Activated gamma-delta T cell treated with anti-CD3 and anti-CD28 coated beads, Interleukin-2, amount 50 U/mL, for 16 hours (primary cell): ENCODE results near the gene RBMS3.
"Not testable (repeated sequence)": the region's sequence is repeated elsewhere in the genome, so short reads cannot be mapped to it uniquely, and the experiment has no call there.

Experiments
- DNase-seq: peaks from one replicate; pipeline ENCODE4 v3.0.0-alpha.2; 2020; ENCODE audit warnings: low read depth

Gene RBMS3

DNA sequence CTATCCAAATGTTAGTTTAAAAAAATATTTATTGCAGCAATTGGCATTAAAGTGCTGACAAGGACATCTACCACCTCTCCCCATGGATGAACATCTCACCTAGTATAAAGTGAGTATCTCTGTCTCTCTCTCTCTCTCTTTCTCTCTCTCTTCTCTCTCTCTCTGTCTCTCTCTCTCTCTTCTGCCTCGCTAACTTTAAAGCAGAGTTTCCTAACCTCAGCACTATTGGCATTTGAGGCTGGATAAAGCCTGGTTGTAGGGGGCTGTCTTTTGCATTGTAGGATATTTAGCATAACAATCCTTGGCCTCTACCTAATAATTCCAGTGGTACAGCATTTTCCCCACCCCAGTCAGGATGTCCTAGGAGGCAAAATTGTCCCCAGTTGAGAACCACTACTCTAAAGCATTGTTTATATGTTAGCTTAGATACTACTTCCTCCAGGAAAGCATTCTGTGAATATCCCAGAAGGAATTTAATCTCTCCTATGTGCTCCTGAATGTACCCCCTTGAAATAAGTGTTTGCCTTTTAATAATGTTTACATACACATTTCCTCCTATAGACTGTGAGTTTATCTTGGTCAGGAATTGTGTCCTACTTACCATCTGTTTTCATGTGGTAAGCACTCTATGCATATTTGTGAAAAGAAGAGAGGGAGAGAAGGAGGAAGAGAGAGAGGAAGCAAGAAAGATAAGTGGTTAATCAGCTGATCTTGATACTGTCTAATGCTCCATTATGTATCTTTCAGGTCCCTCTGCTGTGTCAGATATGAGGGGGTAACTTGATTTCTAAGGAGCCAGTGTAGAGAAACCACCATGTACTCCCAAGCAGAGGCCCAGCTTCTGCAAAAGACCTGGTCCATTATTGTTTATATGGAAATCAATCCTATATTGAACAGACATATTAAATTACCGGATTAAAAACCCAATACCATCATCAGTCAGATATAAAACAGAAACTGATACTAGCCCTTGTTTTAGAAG, 346.6 kb downstream of the RBMS3 start:
- DNase-seq, result no peak

DNA sequence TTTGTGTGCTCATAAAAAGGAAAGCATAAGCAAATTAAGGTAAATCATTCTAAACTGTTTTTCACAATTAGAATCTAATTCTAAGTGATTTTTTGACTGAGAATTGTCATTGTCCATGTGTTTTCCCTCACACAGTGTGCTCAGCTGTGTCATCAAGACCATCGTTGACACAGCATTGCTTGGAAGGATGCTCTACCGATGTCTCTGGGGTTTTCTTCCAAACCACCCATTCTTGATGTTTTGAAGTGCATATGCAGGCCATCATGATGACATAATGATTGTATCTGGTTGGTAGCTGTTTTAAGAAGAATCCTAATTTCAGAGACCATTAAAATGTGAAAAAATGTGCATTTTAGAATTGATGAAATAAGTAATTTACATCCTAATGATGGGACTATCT, 347.9 kb downstream of the RBMS3 start:
- DNase-seq, result no peak

DNA sequence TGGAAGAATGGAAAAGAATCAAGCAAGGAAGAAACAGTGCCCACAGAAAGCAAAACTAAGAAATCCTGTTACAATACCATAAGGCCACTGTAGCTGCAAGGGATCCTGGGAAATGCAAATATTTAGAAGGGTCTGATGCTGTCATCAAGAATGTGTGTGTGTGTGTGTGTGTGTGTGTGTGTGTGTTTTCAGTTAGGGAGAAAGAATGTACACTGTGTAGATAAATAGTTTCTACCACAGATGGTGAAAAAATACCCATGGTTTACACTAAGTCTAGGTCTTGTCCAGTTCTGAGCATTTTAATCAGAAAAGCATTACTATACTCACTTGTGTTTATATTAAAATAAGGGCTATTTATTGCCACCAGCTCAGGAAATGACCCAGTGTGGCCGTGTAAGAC, 355.0 kb downstream of the RBMS3 start:
- no peak for DNase-seq

DNA sequence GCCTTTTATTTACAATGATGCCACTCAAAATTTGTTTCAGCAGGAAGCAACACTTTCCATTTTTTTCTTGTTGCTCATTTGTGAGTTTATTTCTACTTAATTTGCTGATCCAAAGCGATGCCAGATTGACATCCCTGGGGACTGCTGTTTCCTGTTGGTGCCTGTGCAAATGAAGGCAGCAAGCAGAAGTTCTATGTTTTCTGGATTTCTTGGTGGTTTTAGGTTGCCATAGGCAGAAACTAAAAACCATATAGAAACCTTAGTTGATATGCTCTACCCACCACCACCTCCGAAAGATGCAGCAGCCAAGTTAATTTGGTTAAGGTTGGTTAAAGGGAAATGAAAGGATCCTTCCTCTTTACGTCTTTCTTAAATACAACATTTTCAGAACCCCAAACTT, 356.2 kb downstream of the RBMS3 start:
- DNase-seq, result no peak

DNA sequence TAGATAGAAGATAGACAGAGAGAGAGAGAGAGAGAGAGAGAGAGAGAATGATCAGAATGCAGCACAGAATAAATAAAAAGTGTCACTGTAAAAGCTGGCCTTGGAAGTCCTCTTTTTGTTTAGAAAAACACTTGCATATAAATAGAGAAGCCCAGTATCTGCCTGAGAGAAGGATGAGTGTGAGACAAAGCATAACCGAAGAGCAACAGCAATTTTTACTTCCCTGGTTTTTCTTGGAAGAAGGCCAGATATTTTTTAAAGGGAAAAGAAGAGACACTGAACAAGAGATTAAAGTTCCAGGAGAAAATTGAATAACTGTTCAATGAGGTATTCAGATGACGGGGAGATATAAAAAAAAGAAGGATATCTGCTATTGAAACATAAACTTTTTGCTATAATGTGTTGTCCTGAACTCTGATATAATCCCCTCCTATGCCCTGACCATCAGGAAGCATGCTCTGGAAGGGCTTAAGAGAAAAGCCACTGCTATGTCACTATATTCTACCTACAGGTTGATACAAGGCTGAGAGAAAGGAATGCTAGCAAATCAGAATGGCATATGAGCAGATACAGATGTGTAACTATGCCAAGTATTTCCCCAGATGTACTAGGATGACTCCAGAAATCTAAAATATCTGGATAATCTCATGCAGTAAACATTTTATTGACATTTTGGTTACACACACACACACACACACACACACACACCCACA, 358.9 kb downstream of the RBMS3 start:
- DNase-seq, result no peak

DNA sequence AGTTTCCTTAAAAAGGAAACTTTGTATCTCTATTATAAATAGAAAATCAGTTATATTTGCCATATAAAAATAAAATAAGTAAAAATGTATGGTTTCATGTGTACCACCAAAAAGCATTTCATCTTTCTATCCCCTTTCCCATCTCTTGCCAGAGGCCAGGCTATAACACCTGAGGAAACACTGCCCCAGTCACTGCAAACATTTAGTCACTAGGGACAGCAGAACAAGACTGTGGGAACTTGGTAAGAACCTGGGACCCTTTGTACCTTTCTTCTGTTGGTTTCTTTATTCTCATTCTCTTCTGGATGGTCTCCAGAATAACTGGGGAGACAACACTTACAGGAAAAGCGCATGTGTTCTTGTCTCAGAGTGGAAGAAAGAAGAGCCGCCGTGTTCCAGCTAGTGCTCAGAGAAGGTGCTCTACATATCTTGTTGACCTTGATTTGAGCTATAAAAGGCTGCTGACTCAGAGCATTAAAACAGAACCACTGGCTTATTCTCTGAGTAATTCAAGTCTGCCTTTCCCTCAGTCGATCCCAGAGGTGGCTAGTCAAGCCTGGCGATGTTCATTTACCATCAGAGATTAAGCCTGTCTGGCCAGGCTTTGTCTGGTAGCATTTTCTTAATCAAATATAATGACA, 361.6 kb downstream of the RBMS3 start:
- DNase-seq, result no peak

DNA sequence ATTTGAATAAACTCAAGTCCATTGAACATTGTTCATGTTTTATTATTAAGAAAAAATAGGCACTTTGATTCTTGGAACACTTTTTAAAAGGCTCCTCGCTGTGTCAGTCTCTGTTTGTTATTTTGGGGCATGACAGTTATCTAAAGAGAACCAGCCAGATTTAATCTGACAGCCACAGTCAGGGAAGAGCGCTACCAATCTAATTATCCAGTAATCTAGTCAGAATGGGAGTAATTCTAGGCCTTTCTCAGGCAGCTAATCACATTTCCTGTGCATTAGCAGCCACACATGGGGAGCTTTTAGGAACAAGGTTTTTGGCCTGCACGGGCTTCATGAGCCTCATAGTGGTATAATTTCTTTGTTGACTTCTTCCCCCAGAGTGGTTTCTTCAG, 362.2 kb downstream of the RBMS3 start:
- no peak for DNase-seq

DNA sequence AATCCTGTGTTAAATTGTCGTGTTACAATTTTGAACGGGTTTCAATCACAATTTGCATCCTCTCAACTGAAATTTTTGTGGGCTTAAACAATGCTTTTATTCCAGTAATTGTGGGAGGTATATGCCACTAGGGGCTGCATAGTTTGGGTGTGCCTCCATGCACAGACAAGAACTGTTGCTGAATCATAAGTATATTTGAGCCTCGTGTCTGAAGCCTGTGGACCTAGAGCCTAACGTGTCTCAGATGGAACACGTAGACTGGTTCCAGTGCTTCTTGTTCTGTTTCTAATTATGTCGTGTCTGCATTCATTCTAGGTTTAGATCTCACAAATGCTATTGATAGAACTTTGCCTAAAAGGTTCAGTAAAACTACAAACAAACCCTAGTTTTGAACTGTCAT, 363.4 kb downstream of the RBMS3 start:
- DNase-seq, result no peak

DNA sequence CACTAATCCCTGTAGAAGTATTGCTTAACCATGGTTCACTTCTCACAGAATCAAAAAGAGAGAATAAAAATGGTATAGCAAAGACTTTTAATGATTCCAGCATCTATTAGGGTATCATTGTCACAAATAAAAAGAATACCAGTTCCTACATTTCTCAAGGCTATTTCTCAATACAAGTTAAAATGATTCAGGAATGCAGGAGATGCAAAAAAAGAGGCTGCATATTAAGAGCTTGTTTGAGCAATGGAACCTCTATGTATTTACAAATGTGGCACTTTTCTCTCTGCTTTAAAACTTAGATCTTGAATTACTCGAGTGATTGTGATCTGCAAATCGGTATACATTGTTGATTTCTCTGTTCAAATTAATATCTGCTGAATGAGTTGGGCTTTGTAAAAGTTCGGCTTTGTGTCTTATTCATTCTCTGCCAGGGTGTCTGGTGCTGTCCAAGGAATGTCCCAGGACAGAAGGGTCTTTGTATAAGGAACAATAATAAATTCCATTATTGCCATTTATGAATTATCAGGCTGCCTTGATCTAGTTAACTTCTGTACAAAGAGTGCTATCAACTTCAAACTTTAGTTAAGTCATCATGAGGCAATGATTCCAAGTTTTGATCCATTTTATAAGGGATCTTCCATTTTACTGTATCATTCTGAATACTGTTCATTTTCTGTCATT, 364.2 kb downstream of the RBMS3 start:
- no peak for DNase-seq

DNA sequence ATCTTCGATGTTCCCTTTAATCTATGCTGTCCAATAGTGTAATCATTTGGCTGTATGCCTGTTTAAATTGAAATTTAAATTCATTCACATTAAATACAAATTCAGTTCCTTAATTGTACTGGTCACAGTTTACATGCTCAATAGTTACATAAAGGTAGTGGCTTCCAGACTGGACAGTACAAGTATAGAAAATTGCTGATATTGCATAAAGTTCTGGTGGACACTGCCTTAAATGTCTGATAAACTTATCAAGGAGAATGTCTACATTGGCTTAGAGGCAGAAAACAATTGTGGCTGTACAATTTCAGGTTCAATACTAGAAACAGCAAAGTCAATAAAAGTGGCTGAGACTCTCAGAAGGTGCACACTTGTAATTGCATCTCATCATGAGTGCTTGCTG, 365.2 kb downstream of the RBMS3 start:
- DNase-seq, result no peak

DNA sequence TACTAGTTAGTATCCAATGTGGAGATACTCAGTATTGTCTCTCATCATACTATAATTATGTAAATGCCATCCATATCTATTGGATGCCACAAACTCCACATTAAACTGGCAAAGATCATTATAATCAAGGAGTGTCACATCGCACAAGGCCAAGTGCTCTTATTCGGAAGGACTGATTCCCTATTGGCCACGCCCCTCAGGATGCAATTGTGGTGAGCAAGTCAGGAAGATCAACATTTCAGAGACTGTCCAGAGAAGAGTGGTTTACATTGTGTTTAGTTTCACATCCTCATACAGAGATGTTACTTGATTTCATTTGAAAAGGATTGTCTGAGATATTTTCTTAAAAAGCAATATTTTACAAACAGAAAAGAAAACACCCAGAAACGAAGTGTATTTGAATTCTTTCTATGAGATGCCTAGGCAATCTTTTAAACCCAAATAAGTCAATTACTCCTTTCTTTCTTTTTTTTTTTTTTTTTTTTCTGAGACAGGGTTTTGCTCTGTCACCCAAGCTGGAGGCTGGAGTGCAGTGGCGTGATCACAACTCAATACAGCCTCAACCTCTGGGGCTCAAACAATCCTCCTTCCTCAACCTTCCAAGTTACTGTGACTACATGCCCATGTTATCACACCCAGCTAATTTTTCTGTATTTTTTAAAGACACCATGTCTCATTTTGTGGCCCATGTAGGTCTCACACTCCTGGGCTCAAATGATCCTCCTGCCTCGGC, 369.1 kb downstream of the RBMS3 start:
- DNase-seq, result no peak

DNA sequence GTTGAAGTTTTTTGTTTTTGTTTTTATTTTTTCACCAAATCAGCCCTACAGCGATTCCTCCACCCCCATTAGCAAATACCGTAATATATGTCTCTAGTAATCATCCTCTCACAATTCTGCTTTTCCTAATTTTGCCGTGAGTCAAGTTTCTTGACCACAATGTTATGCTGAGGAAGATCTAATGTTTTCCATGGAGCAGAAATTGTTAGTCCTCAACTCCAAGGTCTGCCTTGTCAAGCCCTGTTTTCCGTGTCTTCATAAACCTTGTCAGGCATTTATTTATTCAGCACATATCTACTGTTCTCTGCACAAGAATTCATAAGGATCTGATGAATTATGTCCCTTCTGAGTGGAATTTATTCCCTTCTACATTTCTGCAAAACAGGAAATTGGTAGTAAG, 372.8 kb downstream of the RBMS3 start:
- no peak for DNase-seq

DNA sequence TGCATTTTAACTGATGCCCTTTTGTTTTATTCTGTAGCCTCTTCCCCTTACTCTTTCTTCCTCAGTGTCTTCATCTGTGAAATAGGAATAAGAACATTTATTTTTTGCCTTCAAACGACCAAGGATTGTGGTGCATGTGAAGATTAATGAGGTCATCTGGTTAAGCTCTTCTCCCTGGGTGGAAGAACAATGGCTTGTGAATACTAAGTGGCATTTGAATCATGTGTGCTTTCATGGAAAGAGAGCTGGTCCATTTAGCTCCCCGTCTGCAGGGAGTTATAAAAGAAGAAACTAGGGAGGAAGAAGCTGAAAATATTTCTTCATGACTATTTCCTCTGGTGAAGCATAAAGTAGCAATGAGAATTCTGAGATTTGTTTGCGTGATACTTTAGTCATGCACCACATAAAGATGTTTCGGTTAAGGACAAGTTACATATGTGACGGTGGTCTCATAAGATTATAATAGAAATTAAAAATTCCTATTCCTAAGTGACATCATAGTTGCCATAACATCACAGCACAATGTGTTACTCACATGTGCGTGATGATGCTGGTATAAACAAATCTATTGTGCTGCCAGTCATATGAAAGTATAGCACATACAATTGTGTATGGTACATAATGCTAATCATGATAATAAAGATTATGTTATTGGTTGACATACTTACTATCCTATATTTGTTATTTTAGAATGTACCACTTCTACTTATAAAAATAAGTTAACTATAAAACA, 374.3 kb downstream of the RBMS3 start:
- no peak for DNase-seq

DNA sequence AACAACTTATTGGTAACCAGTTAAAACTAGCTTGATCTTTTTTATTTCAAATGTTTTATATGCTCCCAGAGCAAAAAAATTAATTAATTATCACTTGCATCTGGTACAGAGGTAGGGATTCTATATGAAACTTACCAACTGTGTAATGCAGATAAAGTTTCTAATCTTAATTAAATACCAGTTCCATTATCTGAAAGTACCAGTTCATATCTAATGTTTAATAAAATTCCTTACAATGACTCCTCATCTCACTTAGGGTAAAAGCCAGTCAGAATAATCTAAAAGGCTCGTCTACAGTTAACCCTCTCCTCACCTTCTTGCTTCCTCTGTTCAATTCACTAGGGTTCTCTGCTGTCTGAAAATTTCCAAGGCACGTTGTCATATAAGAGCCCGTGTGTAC, 384.8 kb downstream of the RBMS3 start:
- no peak for DNase-seq

DNA sequence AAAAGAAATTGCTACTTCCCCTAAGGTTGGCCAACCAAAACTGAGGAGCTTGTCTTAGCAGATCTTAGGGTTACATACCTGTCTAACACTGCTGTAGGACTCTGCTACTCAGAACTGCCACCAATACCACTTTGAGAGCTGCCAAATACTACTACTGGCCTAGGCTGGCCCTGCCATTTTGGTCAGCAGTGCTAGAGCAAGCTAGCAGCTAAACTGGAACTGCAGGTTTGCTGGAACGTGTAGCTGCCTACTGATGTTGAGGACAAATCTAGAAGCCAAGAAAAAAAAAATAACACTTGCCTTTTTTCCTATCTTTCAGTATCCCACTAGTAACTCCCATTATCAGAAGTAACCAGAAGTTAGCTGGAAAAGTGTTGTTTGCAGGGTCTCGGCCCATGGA, 387.4 kb downstream of the RBMS3 start:
- no peak for DNase-seq

DNA sequence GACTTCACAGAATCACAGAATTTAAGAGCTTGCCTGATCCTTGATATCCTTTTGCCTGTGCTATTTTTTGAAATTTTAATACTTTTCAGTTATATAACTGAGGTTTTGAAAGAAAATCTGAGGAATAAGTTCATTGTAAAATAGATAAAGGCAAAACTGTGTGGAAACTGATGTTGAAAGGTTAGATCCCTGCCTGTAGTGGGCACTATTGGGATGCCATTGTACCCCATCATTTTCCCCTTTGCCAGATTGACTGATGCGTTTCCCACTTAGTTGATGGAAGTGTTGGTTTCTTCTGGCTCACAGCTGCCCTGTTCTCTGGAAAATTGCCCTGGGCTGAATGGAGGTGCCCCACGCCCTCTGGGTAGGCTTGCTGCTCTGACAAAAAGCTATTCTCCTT, 387.9 kb downstream of the RBMS3 start:
- no peak for DNase-seq

DNA sequence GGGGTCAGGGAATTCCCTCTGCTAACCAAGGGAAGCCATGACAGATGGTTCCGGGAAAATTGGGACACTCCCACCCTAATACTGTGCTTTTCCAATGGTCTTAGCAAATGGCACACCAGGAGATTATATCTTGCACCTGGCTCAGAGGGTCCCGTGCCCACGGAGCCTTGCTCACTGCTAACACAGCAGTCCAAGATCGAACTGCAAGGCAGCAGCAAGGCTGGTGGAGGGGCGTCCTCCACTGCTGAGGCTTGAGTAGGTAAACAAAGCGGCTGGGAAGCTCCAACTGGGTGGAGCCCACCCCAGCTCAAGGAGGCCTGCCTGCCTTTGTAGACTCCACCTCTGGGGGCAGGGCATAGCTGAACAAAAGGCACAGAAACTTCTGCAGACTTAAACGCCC, 389.6 kb downstream of the RBMS3 start:
- DNase-seq, result not testable (repeated sequence)

DNA sequence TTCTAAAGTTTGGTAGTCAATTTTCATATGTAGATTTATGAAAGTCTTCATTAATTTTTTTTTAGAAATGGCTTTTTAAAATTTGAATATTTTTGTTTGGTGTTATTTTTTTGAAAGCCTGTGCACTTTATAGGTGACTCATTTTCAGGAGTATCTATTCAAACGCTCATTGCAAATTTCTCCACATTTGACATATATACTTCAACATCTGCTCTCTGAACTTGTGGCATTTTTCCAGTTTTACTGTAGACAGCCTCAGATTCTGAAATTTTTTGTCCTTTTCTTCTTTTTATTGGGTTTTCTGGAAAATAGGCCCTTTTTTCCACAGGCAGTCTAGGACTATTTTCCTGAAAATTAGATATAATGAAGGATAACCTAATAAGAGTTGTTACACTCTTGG, 396.6 kb downstream of the RBMS3 start:
- DNase-seq, result no peak

DNA sequence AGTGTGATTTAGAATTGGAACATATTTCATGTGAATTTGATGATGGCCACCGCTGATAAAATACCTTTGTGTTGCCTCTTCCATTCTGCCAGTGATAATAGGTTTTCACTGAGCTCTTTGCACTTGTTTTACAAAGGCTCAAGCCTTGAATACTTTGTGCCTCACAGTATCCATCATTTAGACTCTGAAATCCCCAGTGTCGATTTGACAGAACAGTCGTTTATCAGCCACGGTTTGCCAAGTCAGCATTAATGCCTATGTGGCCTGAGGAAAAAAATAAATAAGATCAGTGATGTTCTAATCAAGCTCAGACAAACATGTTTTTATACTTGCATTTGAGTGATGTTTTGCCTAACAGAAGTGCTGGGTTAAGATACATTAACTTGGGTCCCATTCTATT, 399.1 kb downstream of the RBMS3 start:
- DNase-seq, result no peak

DNA sequence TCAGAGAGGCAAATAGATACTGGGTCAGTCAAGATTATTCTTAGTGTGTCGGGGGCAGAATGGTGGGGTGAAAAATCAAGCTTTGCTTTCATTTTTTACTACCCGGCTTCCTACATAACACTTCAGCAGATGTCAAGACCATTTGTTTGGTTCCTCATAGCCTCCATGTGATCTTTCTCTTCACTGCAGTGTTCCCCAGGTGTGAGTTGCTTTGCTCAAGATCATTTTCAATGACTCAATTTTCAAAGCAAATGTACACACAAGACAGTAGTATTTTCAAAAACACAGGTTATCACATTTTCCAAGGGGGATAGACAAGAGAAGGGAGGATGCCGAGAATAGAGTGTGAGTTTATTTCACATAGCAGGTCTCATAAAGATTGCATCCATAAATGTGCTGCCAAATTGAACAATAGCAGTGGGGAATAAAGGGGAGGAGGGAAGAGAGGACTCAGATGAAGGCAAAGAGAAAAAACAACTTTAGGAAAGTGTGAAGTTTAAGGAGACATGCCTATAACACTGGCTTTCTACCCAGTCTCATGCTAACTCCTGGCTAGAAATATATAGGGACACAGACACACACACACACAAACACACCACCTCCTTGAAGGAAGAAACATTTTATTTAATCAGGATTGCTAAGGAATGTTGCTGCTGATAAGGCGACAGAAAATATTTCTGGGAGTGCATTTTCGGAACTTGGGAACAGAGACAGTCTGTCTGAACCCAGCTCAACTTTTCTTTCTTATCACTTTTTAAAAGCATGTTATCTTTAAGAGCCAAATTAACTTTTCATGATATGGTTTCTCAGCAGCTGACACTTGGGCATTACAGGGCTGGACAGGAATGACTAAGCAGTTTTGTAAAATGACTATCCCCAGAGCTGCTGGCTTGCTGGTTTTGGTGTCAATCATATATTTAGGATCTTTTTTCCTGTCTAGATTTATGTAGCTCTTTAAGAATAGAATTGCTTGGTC, 402.4 kb downstream of the RBMS3 start:
- DNase-seq, result no peak
